Middle frontal gyrus (tissue), 1 donor: ENCODE results near the gene POFUT2.
"Not testable (repeated sequence)": the region's sequence is repeated elsewhere in the genome, so short reads cannot be mapped to it uniquely, and the experiment has no call there.

ENCODE experiments used
- DNase-seq: peaks from one replicate; pipeline ENCODE4 v3.0.0-alpha.2; 2015; ENCODE audit warnings: low spot score; ENCODE audit errors: extremely low spot score

POFUT2 gene

GRCh38 chr21:45310459-45310858 lies 22.8 kb upstream of the POFUT2 start:
- DNase-seq: no peak

- DNase-seq: no peak
These were observed 22.3 kb upstream of the POFUT2 start for GRCh38 chr21:45309987-45310381.

- DNase-seq: no peak
These were observed 21.6 kb upstream of the POFUT2 start for GRCh38 chr21:45309069-45309986.

- no peak for DNase-seq
These were observed 20.7 kb upstream of the POFUT2 start for GRCh38 chr21:45308194-45309068.

- not testable (repeated sequence) for DNase-seq
These were observed 20.0 kb upstream of the POFUT2 start for GRCh38 chr21:45307597-45308158.

- peak; percentile 81 for DNase-seq
These were observed 19.3 kb upstream of the POFUT2 start for GRCh38 chr21:45306832-45307571.

- DNase-seq: no peak
These were observed 18.7 kb upstream of the POFUT2 start for GRCh38 chr21:45306453-45306831.

- DNase-seq: no peak
These were observed 18.1 kb upstream of the POFUT2 start for GRCh38 chr21:45305836-45306235.

GRCh38 chr21:45304945-45305344 lies 17.2 kb upstream of the POFUT2 start:
- no peak for DNase-seq

GRCh38 chr21:45304476-45304830 lies 16.8 kb upstream of the POFUT2 start:
- DNase-seq: no peak

- DNase-seq: no peak
These were observed 16.2 kb upstream of the POFUT2 start for GRCh38 chr21:45303751-45304475.

- no peak for DNase-seq
These were observed 15.5 kb upstream of the POFUT2 start for GRCh38 chr21:45303091-45303615.

GRCh38 chr21:45302082-45303061 lies 14.7 kb upstream of the POFUT2 start:
- no peak for DNase-seq

- no peak for DNase-seq
These were observed 13.9 kb upstream of the POFUT2 start for GRCh38 chr21:45301521-45302081.

GRCh38 chr21:45300786-45301520 lies 13.3 kb upstream of the POFUT2 start:
- no peak for DNase-seq

GRCh38 chr21:45299864-45300785 lies 12.4 kb upstream of the POFUT2 start:
- DNase-seq: no peak
